Left lung (tissue), 10 donors: ENCODE data around the gene DENND1A. TPM values are rescaled to one million over a fixed set of nuclear protein-coding genes. Genes with fewer than 3 reads are reported as not detected.

Experiments
- ATAC-seq: fragments of 200-7000 bp; cut with Tn5 transposase; one replicate; pipeline ENCODE4 v1.9.1; 2020; ENCODE audit warnings: moderate library complexity
- DNase-seq, 4 donors: peaks; one replicate each; pipeline ENCODE4 v3.0.0-alpha.2; 2013 to 2020
- H3K27ac ChIP-seq, 2 donors: fragments of 200-600 bp; sonication (generic) in 1 of 2; one replicate each; pipeline versions ENCODE4 v1.5.0 to v1.8.0; 2020 to 2021
- H3K27me3 ChIP-seq, 2 donors: fragments of 200-600 bp; sonication (generic) in 1 of 2; one replicate each; pipeline versions ENCODE4 v1.5.0 to v1.8.0; 2020 to 2021
- H3K36me3 ChIP-seq, 2 donors: fragments of 200-600 bp; sonication (generic) in 1 of 2; one replicate each; pipeline versions ENCODE4 v1.5.0 to v1.8.0; 2020 to 2021
- H3K4me1 ChIP-seq, 2 donors: fragments of 200-600 bp; one replicate each; pipeline ENCODE4 v1.8.0; 2021
- H3K4me3 ChIP-seq, 2 donors: fragments of 200-600 bp; sonication (generic) in 1 of 2; one replicate each; pipeline versions ENCODE4 v1.5.0 to v1.8.0; 2020 to 2021; ENCODE audit warnings: mild to moderate bottlenecking in 1 of 2
- H3K9me3 ChIP-seq, 2 donors: fragments of 200-600 bp; sonication (generic) in 1 of 2; one replicate each; pipeline versions ENCODE4 v1.5.0 to v1.8.0; 2020 to 2021
- intact Hi-C, 2 donors: fragments of 100-400 bp; cut with DNase I; formaldehyde crosslinking; loops; one replicate each; pipeline versions ENCODE4 v1.11.2 to v1.14.2; 2022
- polyA plus RNA-seq, 6 donors: library from polyadenylated mRNA; unstranded; fragments of 120-200 nt; gene quantifications; one replicate each; pipeline ENCODE4 v1.2.1, GENCODE V29; 2013; ENCODE audit not compliant: insufficient read length in 6 of 6
- total RNA-seq, 2 donors: library from RNA; stranded (reverse); fragmentation: NEBNext Ultra II Directional; extraction: Animal tissue kit (Norgen Biotek cat#: 25700); gene quantifications; one replicate each; pipeline ENCODE4 v1.2.1, GENCODE V29; 2021
- TF ChIP-seq, protein P1 (sequence below), 2 donors: fragments of 200-600 bp; sonication (generic) in 1 of 2; IDR thresholded peaks; one replicate each; pipeline versions ENCODE4 v1.5.0 to v1.8.0; 2021; ENCODE audit warnings: antibody characterized with exemption in 2 of 2
- donor health status: DM: no; HTN: yes; CAD: no.
- donor health status: DM: no; HTN: no; CAD: no.

Gene DENND1A
- total and polyA plus RNA-seq, 8 donors: 8.3 to 23.2 (median 9.7) TPM

DNA sequence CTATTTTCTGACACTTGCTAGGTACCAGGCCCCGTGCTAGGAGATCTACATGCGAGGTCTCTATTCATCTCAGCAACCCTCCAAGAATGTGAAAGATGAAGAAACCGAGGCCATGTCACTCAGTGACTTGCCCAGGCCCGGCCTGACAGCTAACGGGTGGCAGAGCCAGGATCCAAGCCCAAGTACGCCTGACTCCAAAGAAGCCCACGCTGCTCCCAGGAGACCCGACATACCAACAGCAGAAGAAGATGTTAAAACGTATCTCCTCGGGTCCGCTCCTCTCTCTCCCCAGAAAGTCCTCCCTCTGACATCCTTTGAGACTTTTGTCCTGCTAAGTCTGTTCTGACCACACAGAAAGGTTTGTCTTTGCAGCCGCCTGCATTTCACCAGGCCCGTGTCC lies 508.7 kb downstream of the DENND1A start:
- ATAC-seq (no peak), DNase-seq (peak in 1 of 4 donors; percentile 9)
- H3K4me1 ChIP-seq: no peaks in the 10 kb centered on the region
- peaks cover 0 to 43% of the 10 kb centered on the region in 2 donors for H3K36me3 ChIP-seq
- intact Hi-C loops: no loop called here
- no peak overlapping the region for H3K27ac ChIP-seq
- H3K9me3 ChIP-seq: no peaks in the 10 kb centered on the region
- H3K4me3 ChIP-seq: no peak overlapping the region
- no peaks in the 10 kb centered on the region for H3K27me3 ChIP-seq
- TF ChIP-seq, protein P1, sequence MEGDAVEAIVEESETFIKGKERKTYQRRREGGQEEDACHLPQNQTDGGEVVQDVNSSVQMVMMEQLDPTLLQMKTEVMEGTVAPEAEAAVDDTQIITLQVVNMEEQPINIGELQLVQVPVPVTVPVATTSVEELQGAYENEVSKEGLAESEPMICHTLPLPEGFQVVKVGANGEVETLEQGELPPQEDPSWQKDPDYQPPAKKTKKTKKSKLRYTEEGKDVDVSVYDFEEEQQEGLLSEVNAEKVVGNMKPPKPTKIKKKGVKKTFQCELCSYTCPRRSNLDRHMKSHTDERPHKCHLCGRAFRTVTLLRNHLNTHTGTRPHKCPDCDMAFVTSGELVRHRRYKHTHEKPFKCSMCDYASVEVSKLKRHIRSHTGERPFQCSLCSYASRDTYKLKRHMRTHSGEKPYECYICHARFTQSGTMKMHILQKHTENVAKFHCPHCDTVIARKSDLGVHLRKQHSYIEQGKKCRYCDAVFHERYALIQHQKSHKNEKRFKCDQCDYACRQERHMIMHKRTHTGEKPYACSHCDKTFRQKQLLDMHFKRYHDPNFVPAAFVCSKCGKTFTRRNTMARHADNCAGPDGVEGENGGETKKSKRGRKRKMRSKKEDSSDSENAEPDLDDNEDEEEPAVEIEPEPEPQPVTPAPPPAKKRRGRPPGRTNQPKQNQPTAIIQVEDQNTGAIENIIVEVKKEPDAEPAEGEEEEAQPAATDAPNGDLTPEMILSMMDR (IDR thresholded peaks at IDR 0.05): no peak

- H3K27me3 ChIP-seq: no peaks in the 10 kb centered on the region
These were observed 509.3 kb downstream of the DENND1A start for GRCh38 chr9:123420592-123421111.

DNA sequence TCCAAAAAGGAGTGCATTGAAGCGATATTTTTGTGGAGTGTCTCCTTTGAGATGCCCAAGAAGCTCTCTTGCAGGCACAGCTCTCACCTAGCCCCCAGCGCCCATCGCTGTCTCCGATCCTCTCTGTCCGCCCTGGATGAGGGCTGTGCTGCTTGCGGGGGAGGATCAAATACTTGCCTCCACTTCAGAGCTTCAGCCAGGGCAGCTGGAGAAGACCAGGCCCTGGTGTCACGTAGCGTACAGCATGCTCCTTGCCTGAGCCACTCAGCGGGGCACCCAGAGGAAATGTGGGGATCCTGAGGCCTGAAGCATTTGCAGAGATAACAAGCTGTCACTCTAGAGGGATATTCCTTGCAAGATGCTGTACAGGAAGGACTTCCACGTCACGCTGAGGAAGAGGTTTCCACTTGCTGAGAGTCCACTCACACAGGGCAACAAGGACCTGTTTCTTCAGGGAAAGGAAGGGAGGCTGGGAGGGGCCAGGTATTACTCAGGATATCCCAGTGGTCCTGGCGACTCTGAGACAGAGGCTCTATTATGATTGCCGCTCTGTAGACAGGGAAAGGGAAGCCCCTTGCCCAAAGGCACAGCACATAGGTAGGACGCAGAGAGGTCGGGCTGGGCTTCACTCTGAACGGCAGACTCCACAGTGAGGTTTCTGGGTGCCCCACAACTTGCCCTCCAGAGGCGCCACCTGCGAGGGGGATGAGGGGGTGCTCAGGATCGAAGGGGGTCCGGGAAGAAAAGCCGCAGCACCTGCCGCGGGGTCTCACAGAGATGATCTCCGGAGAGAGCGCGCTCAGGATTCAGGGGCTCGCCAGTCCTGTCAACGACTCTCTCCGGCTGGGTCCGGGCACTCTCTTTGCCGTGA lies 510.0 kb downstream of the DENND1A start:
- H3K36me3 ChIP-seq: peaks cover 0 to 44% of the 10 kb centered on the region in 2 donors
- no peak overlapping the region for H3K4me3 ChIP-seq
- TF ChIP-seq, protein P1 (IDR thresholded peaks at IDR 0.05): no peak
- ATAC-seq: no peak
- intact Hi-C loops: no loop called here
- DNase-seq: peak in 1 of 4 donors; percentile 64
- H3K27ac ChIP-seq: no peak overlapping the region
- H3K27me3 ChIP-seq: no peaks in the 10 kb centered on the region
- H3K4me1 ChIP-seq: no peaks in the 10 kb centered on the region
- no peaks in the 10 kb centered on the region for H3K9me3 ChIP-seq

More at GRCh38 chr9:123420592-123421111, 509.3 kb downstream of the DENND1A start:
- TF ChIP-seq, protein P1 (IDR thresholded peaks at IDR 0.05): no peak
- Histone ChIP-seq H3K9me3 (no peaks in the 10 kb centered on the region), H3K4me3 (no peak overlapping the region), H3K36me3 (peaks cover 0 to 44% of the 10 kb centered on the region in 2 donors), H3K4me1 (no peaks in the 10 kb centered on the region), H3K27ac (no peak overlapping the region)
- intact Hi-C loops: no loop called here
- peak; percentile 27 for ATAC-seq
- peak in 2 of 4 donors; percentile 12 to 37 for DNase-seq

DNA sequence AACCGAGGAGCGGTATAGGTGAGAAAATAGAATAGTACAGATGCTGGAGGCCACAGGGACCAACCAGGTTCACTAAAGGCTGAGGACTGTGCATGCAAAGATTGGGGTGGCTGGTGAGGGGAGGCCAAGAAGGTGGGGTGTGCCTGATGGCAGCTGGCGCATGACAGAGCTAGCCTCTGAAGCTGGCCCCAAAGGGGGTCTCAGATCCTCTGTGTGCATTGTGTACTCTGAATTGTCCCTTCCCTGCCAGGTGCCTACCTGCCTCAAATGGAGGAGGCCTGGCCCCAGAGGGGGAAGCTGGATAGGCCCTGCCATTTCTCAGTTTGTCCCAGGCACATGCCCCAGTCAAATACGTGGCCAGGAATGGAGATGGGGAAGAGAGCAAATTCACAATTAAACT lies 510.8 kb downstream of the DENND1A start:
- DNase-seq (peak in 2 of 4 donors; percentile 3 to 6), ATAC-seq (no peak)
- TF ChIP-seq, protein P1 (IDR thresholded peaks at IDR 0.05): no peak
- no peak overlapping the region for H3K4me3 ChIP-seq
- intact Hi-C loops: no loop called here
- H3K9me3 ChIP-seq: no peaks in the 10 kb centered on the region
- no peak overlapping the region for H3K27ac ChIP-seq
- H3K36me3 ChIP-seq: peaks cover 0 to 44% of the 10 kb centered on the region in 2 donors
- H3K27me3 ChIP-seq: no peaks in the 10 kb centered on the region
- no peaks in the 10 kb centered on the region for H3K4me1 ChIP-seq

GRCh38 chr9:123418506-123418905 lies 511.4 kb downstream of the DENND1A start:
- Histone ChIP-seq H3K27ac (no peak overlapping the region), H3K4me1 (no peaks in the 10 kb centered on the region), H3K27me3 (no peaks in the 10 kb centered on the region), H3K9me3 (no peaks in the 10 kb centered on the region), H3K4me3 (no peak overlapping the region), H3K36me3 (peaks cover 0 to 43% of the 10 kb centered on the region in 2 donors)
- TF ChIP-seq, protein P1 (IDR thresholded peaks at IDR 0.05): no peak
- ATAC-seq: no peak
- DNase-seq: peak in 2 of 4 donors; percentile 22 to 45
- intact Hi-C loops: no loop called here
